Common myeloid progenitor, CD34-positive (primary cell): ENCODE data around the gene EEPD1.
"Not testable (repeated sequence)": the region's sequence is repeated elsewhere in the genome, so short reads cannot be mapped to it uniquely, and the experiment has no call there.

Experiments
- CTCF ChIA-PET: fragments of 350-600 bp; sonication (Branson Sonifier 250); formaldehyde crosslinking; loops from one replicate; lab custom pipeline; 2021; ENCODE audit warnings: antibody characterized with exemption; lab: Charles Lee
- POLR2A ChIA-PET: fragments of 350-600 bp; sonication (Branson Sonifier 250); formaldehyde crosslinking; loops from one replicate; lab custom pipeline; 2021; ENCODE audit warnings: antibody characterized with exemption; lab: Charles Lee
- DNase-seq, 3 donors: peaks; one replicate each; pipeline versions ENCODE4 v3.0.0 to v3.0.0-alpha.2; 2013
- H3K27ac ChIP-seq, 2 experiments: 1 replicate in 1 of 2; 2 replicates in 1 of 2; pipeline ENCODE4 v1.7.0; 2013; ENCODE audit warnings: inconsistent platforms in 2 of 2, low read length in 2 of 2, mild to moderate bottlenecking in 2 of 2, low read depth in 1 of 2, moderate library complexity in 1 of 2; ENCODE audit not compliant: severe bottlenecking in 2 of 2, insufficient read depth in 1 of 2, poor library complexity in 1 of 2
- H3K27me3 ChIP-seq, 5 experiments: replicated peaks in 2 of 5; 1 replicate in 3 of 5; 2 replicates in 2 of 5; pipeline versions ENCODE4 v1.6.1 to v1.7.0; 2013; ENCODE audit warnings: low read length in 4 of 5, mild to moderate bottlenecking in 2 of 5, moderate library complexity in 2 of 5, inconsistent platforms in 1 of 5; ENCODE audit not compliant: insufficient read depth in 5 of 5, control insufficient read depth in 4 of 5
- H3K36me3 ChIP-seq, 4 experiments: 1 replicate in 2 of 4; 2 replicates in 2 of 4; pipeline versions ENCODE4 v1.6.1 to v1.7.0; 2013; ENCODE audit warnings: low read length in 3 of 4, control low read depth in 1 of 4, mild to moderate bottlenecking in 1 of 4; ENCODE audit not compliant: control insufficient read depth in 4 of 4, insufficient read depth in 4 of 4
- H3K4me1 ChIP-seq, 4 experiments: 1 replicate in 3 of 4; 2 replicates in 1 of 4; pipeline versions ENCODE4 v1.6.1 to v1.7.1; 2013; ENCODE audit warnings: low read length in 3 of 4, mild to moderate bottlenecking in 3 of 4, control low read depth in 1 of 4, inconsistent platforms in 1 of 4, moderate library complexity in 1 of 4; ENCODE audit not compliant: control insufficient read depth in 4 of 4, insufficient read depth in 4 of 4; ENCODE audit errors: control extremely low read depth in 1 of 4
- H3K4me3 ChIP-seq, 7 experiments: 1 replicate in 4 of 7; 2 replicates in 3 of 7; pipeline versions ENCODE4 v1.5.1 to v1.7.0; 2013; ENCODE audit warnings: mild to moderate bottlenecking in 7 of 7, low read length in 6 of 7, moderate library complexity in 6 of 7, inconsistent platforms in 2 of 7, low read depth in 2 of 7, control low read depth in 1 of 7; ENCODE audit not compliant: insufficient read depth in 4 of 7, control insufficient read depth in 1 of 7; ENCODE audit errors: extremely low read depth in 1 of 7
- H3K9me3 ChIP-seq, 5 experiments: 1 replicate in 4 of 5; 2 replicates in 1 of 5; pipeline versions ENCODE4 v1.6.1 to v1.7.1; 2013; ENCODE audit warnings: low read length in 4 of 5, mild to moderate bottlenecking in 2 of 5, inconsistent platforms in 1 of 5, low read depth in 1 of 5, moderate library complexity in 1 of 5; ENCODE audit not compliant: control insufficient read depth in 4 of 5, insufficient read depth in 2 of 5; ENCODE audit errors: control extremely low read depth in 1 of 5
- WGBS: methylation state at CpG from one replicate; pipeline ENCODE4 v1.1.5; 2013; ENCODE audit not compliant: insufficient coverage; 5-methylcytosine and 5-hydroxymethylcytosine counted together

EEPD1 gene

GRCh38 chr7:36119005-36119706 lies 33.9 kb upstream of the EEPD1 start:
- Histone ChIP-seq H3K4me3 (no peak overlapping the region), H3K36me3 (no peaks in the 10 kb centered on the region), H3K27ac (no peak overlapping the region), H3K4me1 (peaks cover 0 to 16% (median 4%) of the 10 kb centered on the region in 4 experiments), H3K27me3 (no peaks in the 10 kb centered on the region), H3K9me3 (peaks cover 0 to 9% (median 0%) of the 10 kb centered on the region in 5 experiments)
- ChIA-PET CTCF (interaction anchor here (1.2 kb wide), 2 partner anchors 13 to 108 kb away, joined by 3 to 4 read pairs; no protein-coding TSS in a partner anchor), POLR2A (no interaction called here)
- 96% methylated on average over 3 of the region's 6 CpGs for WGBS
- peak; percentile 20 to 71 (median 64) for DNase-seq

- H3K36me3 ChIP-seq, H3K9me3 ChIP-seq, H3K27me3 ChIP-seq, H3K27ac ChIP-seq, POLR2A ChIA-PET, DNase-seq, H3K4me3 ChIP-seq: not testable (repeated sequence)
- CTCF ChIA-PET = interaction anchor here (1.2 kb wide), 2 partner anchors 12 to 109 kb away, joined by 3 to 4 read pairs; no protein-coding TSS in a partner anchor
- WGBS = 95% methylated on average over 13 of the region's 13 CpGs
- H3K4me1 ChIP-seq = peaks cover 0 to 16% (median 4%) of the 10 kb centered on the region in 4 experiments
These were observed 32.9 kb upstream of the EEPD1 start for GRCh38 chr7:36119983-36120646.

GRCh38 chr7:36125630-36126029 lies 27.4 kb upstream of the EEPD1 start:
- H3K27ac ChIP-seq, CTCF ChIA-PET, DNase-seq, H3K27me3 ChIP-seq, H3K36me3 ChIP-seq, H3K4me1 ChIP-seq, H3K4me3 ChIP-seq, H3K9me3 ChIP-seq, POLR2A ChIA-PET: not testable (repeated sequence)
- WGBS = no CpG with 5 or more reads among the region's 2 CpGs

GRCh38 chr7:36127075-36127740 lies 25.8 kb upstream of the EEPD1 start:
- Histone ChIP-seq H3K36me3 (no peaks in the 10 kb centered on the region), H3K9me3 (no peaks in the 10 kb centered on the region), H3K4me3 (no peak overlapping the region), H3K27me3 (no peaks in the 10 kb centered on the region), H3K4me1 (no peaks in the 10 kb centered on the region), H3K27ac (no peak overlapping the region)
- WGBS = 90% methylated on average over 1 of the region's 4 CpGs
- CTCF ChIA-PET = interaction anchor here (0.9 to 1.3 kb wide), 3 partner anchors 16 to 76 kb away, joined by 3 to 6 read pairs (median 3); no protein-coding TSS in a partner anchor
- DNase-seq = peak in 1 of 3 donors; percentile 22
- POLR2A ChIA-PET = no interaction called here

GRCh38 chr7:36128448-36129047 lies 24.5 kb upstream of the EEPD1 start:
- DNase-seq = peak in 2 of 3 donors; percentile 35 to 41
- WGBS = 87% methylated on average over 8 of the region's 10 CpGs
- no peak overlapping the region for H3K27ac ChIP-seq
- H3K36me3 ChIP-seq = no peaks in the 10 kb centered on the region
- H3K4me1 ChIP-seq = no peaks in the 10 kb centered on the region
- no peak overlapping the region for H3K4me3 ChIP-seq
- CTCF ChIA-PET = interaction anchor here (1.0 kb wide), 1 partner anchor 10 kb away, joined by 4 read pairs; no protein-coding TSS in a partner anchor
- H3K9me3 ChIP-seq = no peaks in the 10 kb centered on the region
- no peaks in the 10 kb centered on the region for H3K27me3 ChIP-seq
- POLR2A ChIA-PET = no interaction called here

- POLR2A ChIA-PET = no interaction called here
- Histone ChIP-seq H3K9me3 (no peaks in the 10 kb centered on the region), H3K36me3 (no peaks in the 10 kb centered on the region), H3K4me3 (no peak overlapping the region), H3K27ac (no peak overlapping the region), H3K27me3 (no peaks in the 10 kb centered on the region), H3K4me1 (peaks cover 0 to 2% (median 1%) of the 10 kb centered on the region in 4 experiments)
- DNase-seq = no peak
- WGBS = 86% methylated on average over 9 of the region's 9 CpGs
- CTCF ChIA-PET = interaction anchor here (1.0 kb wide), 1 partner anchor 9 kb away, joined by 4 read pairs; no protein-coding TSS in a partner anchor
These were observed 24.0 kb upstream of the EEPD1 start for GRCh38 chr7:36129048-36129534.
